CD8-positive, alpha-beta memory T cell (primary cell): ENCODE data around the gene SPRR4. TPM values are rescaled to one million over a fixed set of nuclear protein-coding genes. Genes with fewer than 3 reads are reported as not detected.

Experiments used
- CTCF ChIA-PET: fragments of 350-600 bp; sonication (Branson Sonifier 250); formaldehyde crosslinking; loops from one replicate; lab custom pipeline; 2021; ENCODE audit warnings: antibody characterized with exemption; lab: Charles Lee
- POLR2A ChIA-PET: fragments of 350-600 bp; sonication (Branson Sonifier 250); formaldehyde crosslinking; loops from one replicate; lab custom pipeline; 2021; ENCODE audit warnings: antibody characterized with exemption; lab: Charles Lee
- DNase-seq, 5 donors: peaks; one replicate each; pipeline versions ENCODE4 v3.0.0 to v3.0.0-alpha.2; 2020 to 2022; ENCODE audit warnings: mixed read lengths in 1 of 5
- H3K27ac ChIP-seq: one replicate; pipeline ENCODE4 v1.7.0; 2013; ENCODE audit warnings: low read depth, mild to moderate bottlenecking, low read length, moderate library complexity
- H3K27me3 ChIP-seq: 2 replicates; pipeline ENCODE4 v1.7.0; 2013; ENCODE audit warnings: low read length, mild to moderate bottlenecking; ENCODE audit not compliant: insufficient read depth, poor library complexity, severe bottlenecking
- H3K36me3 ChIP-seq: 2 replicates; pipeline ENCODE4 v1.7.0; 2013; ENCODE audit warnings: mild to moderate bottlenecking, low read length, moderate library complexity; ENCODE audit not compliant: insufficient read depth
- H3K4me1 ChIP-seq: 2 replicates; pipeline ENCODE4 v1.7.0; 2013; ENCODE audit warnings: mild to moderate bottlenecking, low read length, moderate library complexity; ENCODE audit not compliant: insufficient read depth
- H3K4me3 ChIP-seq: 2 replicates; pipeline ENCODE4 v1.7.0; 2013; ENCODE audit warnings: mild to moderate bottlenecking, low read length
- H3K9me3 ChIP-seq: 2 replicates; pipeline ENCODE4 v1.7.0; 2013; ENCODE audit warnings: mild to moderate bottlenecking, low read length
- H3K27ac Mint-ChIP-seq, 8 donors: one replicate each; pipeline ENCODE4 v1.8.0; 2020 to 2021; ENCODE audit warnings: mixed read lengths in 8 of 8, mild to moderate bottlenecking in 6 of 8, inconsistent platforms in 3 of 8, moderate library complexity in 3 of 8
- H3K27me3 Mint-ChIP-seq, 2 donors: one replicate each; pipeline ENCODE4 v1.8.0; 2020 to 2021; ENCODE audit warnings: mixed read lengths in 2 of 2, mild to moderate bottlenecking in 1 of 2, moderate library complexity in 1 of 2
- H3K36me3 Mint-ChIP-seq, 3 donors: one replicate each; pipeline ENCODE4 v1.8.0; 2020 to 2021; ENCODE audit warnings: mixed read lengths in 3 of 3, inconsistent platforms in 1 of 3, mild to moderate bottlenecking in 1 of 3
- H3K4me1 Mint-ChIP-seq, 3 donors: one replicate each; pipeline ENCODE4 v1.8.0; 2020 to 2021; ENCODE audit warnings: mixed read lengths in 3 of 3, inconsistent platforms in 1 of 3, mild to moderate bottlenecking in 1 of 3
- H3K4me3 Mint-ChIP-seq, 7 donors: one replicate each; pipeline ENCODE4 v1.8.0; 2020 to 2021; ENCODE audit warnings: mixed read lengths in 7 of 7, mild to moderate bottlenecking in 6 of 7, moderate library complexity in 4 of 7, inconsistent platforms in 2 of 7
- H3K9me3 Mint-ChIP-seq, 5 donors: one replicate each; pipeline ENCODE4 v1.8.0; 2020 to 2022; ENCODE audit warnings: mixed read lengths in 5 of 5, mild to moderate bottlenecking in 3 of 5, moderate library complexity in 2 of 5, inconsistent platforms in 1 of 5
- polyA plus RNA-seq: library from polyadenylated mRNA; unstranded; fragments of 300-500 nt; fragmentation: Illumina TruSeq; gene quantifications from one replicate; pipeline ENCODE4 v1.2.3, GENCODE V29; 2021
- total RNA-seq, 2 experiments: library from RNA; stranded (reverse); gene quantifications; one replicate each; pipeline ENCODE4 v1.2.3, GENCODE V29; 2021

Gene SPRR4
- total and polyA plus RNA-seq, 3 experiments from 2014 or later, result not detected

DNA sequence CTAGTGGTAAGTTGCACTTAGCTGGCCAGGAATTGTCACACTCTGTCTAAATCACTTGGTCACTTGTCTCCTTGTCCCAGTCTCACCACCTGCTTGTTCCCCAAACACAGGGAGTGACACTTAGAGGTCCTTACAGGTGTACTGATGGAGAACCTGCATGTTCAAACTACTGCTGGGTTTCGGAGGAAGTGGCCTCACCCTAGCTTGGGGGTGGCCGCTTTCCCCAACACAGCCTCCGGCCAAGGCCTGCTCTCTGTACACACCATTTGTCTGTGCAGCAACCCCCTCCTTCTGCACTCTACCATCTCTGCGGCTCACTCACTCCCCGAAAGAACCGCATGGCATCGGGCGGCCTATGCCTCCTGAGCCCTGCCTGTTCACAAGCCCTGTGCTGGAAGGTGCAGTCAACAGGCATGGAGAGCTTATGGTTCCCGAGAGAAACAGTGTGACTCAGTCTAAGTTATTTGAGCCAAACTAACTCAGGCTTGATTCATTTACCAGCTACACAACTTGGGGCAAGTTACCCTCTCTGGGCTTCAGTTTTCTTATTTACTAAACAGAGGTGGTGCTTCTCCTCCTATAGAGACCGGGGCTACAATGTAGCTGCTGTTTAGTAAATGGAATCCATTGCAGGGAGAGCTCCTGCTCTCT, 10.5 kb upstream of the SPRR4 start:
- Mint-ChIP-seq H3K27ac (no peak overlapping the region), H3K4me3 (no peak overlapping the region), H3K27me3 (peaks cover 1 to 18% of the 10 kb centered on the region in 2 donors), H3K36me3 (no peaks in the 10 kb centered on the region), H3K4me1 (no peaks in the 10 kb centered on the region), H3K9me3 (no peaks in the 10 kb centered on the region)
- H3K36me3 ChIP-seq, result no peaks in the 10 kb centered on the region
- H3K4me3 ChIP-seq, result no peak overlapping the region
- no peaks in the 10 kb centered on the region for H3K4me1 ChIP-seq
- ChIA-PET POLR2A (no interaction called here), CTCF (no interaction called here)
- peaks cover 5% of the 10 kb centered on the region for H3K27me3 ChIP-seq
- H3K27ac ChIP-seq, result no peak overlapping the region
- DNase-seq, result no peak
- no peaks in the 10 kb centered on the region for H3K9me3 ChIP-seq

DNA sequence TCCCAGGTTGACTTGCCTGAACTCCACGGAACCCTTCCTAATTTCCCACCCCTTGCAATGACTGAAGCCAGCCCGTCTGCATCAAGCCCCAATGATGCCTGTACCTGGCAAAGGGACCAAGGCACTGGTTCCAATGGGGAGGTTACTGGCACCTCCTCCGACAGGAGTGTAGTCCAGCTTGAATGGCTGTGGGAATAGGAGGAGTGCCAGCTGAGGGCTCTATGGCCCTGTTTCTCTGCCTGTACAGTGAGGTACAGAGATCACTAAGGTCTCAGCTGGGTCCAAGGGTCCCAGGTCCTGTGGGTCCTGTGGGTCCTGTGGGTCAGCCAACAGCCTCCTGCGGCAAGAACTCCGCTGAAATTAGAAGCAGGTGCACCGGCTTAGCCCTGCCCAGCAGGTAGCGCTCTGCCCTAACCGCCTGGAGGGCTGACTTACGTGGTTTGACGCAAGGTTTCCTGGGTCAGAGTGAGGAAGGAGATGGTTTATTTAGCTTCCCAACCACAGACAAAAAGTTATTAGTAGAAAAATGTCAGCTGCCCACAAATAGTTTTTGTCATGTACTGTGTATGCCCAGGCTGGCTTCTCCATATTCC, 9.9 kb upstream of the SPRR4 start:
- ChIA-PET CTCF (no interaction called here), POLR2A (no interaction called here)
- Histone ChIP-seq H3K4me1 (no peaks in the 10 kb centered on the region), H3K4me3 (no peak overlapping the region), H3K9me3 (no peaks in the 10 kb centered on the region), H3K27me3 (peaks cover 5% of the 10 kb centered on the region), H3K27ac (no peak overlapping the region), H3K36me3 (no peaks in the 10 kb centered on the region)
- DNase-seq, result no peak
- Mint-ChIP-seq H3K27me3 (peaks cover 1 to 24% of the 10 kb centered on the region in 2 donors), H3K4me3 (no peak overlapping the region), H3K36me3 (no peaks in the 10 kb centered on the region), H3K27ac (no peak overlapping the region), H3K4me1 (no peaks in the 10 kb centered on the region), H3K9me3 (no peaks in the 10 kb centered on the region)

DNA sequence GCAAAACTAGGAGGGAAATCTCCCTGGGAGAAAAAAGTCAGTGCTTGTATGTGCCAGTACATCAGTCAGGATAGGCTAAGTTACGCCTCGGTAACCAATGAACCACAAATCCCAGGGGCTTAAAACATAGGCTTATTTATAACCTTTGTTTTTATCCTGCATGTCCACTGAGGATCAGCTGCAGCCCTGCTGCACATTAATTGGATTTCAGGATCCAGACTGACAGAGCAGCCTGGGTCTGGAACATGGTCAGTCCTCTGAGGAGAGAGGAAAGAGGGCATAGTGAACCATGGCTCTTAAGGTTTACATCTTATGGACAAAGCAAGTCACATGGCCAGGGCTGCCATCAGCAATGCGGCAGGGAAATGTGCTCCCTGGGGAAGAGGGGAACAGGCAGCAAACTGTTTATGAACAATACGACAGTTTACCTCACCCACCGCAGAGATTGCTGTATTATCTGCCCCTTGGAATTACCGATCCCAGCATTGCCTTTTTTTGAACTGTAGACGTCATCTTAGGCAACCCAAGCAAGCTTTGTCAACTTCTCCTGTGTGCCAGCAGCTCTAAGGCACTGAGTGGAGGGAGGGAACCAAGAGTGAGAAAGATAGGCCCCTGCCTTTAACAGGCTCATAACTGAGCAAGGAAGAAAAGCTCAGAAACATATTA, 9.1 kb upstream of the SPRR4 start:
- Histone ChIP-seq H3K4me3 (no peak overlapping the region), H3K27me3 (peaks cover 5% of the 10 kb centered on the region), H3K4me1 (no peaks in the 10 kb centered on the region), H3K27ac (no peak overlapping the region), H3K36me3 (no peaks in the 10 kb centered on the region), H3K9me3 (no peaks in the 10 kb centered on the region)
- no peaks in the 10 kb centered on the region for H3K36me3 Mint-ChIP-seq
- H3K27ac Mint-ChIP-seq, result no peak overlapping the region
- H3K4me1 Mint-ChIP-seq, result no peaks in the 10 kb centered on the region
- ChIA-PET POLR2A (no interaction called here), CTCF (no interaction called here)
- no peaks in the 10 kb centered on the region for H3K9me3 Mint-ChIP-seq
- DNase-seq, result no peak
- H3K27me3 Mint-ChIP-seq, result peaks cover 1 to 31% of the 10 kb centered on the region in 2 donors
- H3K4me3 Mint-ChIP-seq, result no peak overlapping the region

DNA sequence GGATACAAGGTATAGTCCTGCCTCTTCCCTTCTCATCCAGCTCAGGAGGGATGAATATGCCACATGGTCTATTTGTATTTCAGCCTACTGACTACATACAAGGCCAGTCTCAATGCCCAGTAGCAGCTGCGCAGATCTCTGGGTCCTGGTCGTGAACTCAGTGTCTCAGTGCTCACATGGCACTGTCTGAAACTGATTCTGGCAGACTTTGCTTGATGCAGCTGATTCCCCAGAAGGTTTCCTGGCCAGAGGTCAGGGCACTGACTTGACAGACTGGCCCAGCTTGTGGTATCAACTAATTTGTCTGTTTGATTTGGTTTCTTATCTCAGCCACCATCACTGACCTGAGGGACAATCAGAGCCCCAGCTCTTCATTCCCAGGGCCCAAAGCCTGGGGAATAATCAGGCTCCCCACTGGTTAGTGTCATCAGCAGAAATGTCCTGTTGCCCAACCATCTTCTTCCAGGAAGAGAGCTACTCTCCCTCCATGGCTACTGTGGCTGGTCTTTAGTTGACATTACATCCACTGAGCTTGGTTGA, 7.5 kb upstream of the SPRR4 start:
- H3K36me3 ChIP-seq, result no peaks in the 10 kb centered on the region
- H3K27me3 ChIP-seq, result peaks cover 5% of the 10 kb centered on the region
- H3K27me3 Mint-ChIP-seq, result peaks cover 1 to 36% of the 10 kb centered on the region in 2 donors
- no peak overlapping the region for H3K27ac Mint-ChIP-seq
- H3K4me1 Mint-ChIP-seq, result no peaks in the 10 kb centered on the region
- H3K36me3 Mint-ChIP-seq, result no peaks in the 10 kb centered on the region
- no peak overlapping the region for H3K4me3 Mint-ChIP-seq
- H3K9me3 ChIP-seq, result no peaks in the 10 kb centered on the region
- H3K4me1 ChIP-seq, result no peaks in the 10 kb centered on the region
- POLR2A ChIA-PET, result no interaction called here
- DNase-seq, result no peak
- CTCF ChIA-PET, result no interaction called here
- H3K27ac ChIP-seq, result no peak overlapping the region
- no peaks in the 10 kb centered on the region for H3K9me3 Mint-ChIP-seq
- H3K4me3 ChIP-seq, result no peak overlapping the region

DNA sequence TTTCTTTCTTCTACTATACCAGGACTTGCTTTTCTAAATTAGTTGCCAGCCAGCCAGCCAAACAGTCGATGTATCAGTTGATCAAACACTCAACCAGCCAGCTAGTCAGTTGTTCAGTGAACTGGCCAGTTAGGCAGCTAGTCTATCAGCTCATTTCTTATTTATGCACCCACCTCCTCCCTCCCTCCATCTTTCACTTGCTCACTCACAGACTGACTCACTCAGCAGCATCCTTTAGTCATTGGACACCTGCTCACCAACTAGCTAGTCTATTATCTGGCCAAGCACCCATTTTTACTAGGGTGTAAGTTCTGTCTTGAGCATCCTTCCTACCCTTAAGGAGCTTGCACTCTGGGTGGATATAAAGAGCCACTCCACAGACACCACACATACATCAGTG, 5.9 kb upstream of the SPRR4 start:
- no peak overlapping the region for H3K27ac Mint-ChIP-seq
- CTCF ChIA-PET, result no interaction called here
- Histone ChIP-seq H3K27ac (no peak overlapping the region), H3K27me3 (peaks cover 5% of the 10 kb centered on the region), H3K4me3 (no peak overlapping the region), H3K9me3 (no peaks in the 10 kb centered on the region), H3K4me1 (no peaks in the 10 kb centered on the region), H3K36me3 (no peaks in the 10 kb centered on the region)
- no peak overlapping the region for H3K4me3 Mint-ChIP-seq
- peaks cover 1 to 39% of the 10 kb centered on the region in 2 donors for H3K27me3 Mint-ChIP-seq
- DNase-seq, result no peak
- no peaks in the 10 kb centered on the region for H3K36me3 Mint-ChIP-seq
- H3K9me3 Mint-ChIP-seq, result no peaks in the 10 kb centered on the region
- H3K4me1 Mint-ChIP-seq, result no peaks in the 10 kb centered on the region
- POLR2A ChIA-PET, result no interaction called here

DNA sequence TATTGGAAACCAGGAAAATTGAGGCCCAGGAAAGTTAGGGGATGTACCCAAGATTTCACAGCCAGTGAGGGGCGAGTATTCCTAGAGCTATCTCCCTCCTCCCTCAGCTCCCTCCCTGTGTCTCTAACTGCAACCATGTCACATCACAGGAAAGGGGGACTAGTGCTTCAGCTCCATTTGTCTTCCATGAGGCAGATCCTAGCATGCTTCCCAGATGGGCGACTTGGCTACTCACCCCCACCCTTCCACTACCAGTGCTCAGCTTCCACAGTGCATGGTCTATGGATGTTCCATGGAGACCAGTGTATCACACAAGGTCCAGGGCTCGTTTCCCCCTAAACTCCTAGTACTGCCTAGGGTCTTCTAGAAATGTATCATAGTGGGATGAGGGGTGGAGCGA, 4.6 kb upstream of the SPRR4 start:
- Histone ChIP-seq H3K9me3 (no peaks in the 10 kb centered on the region), H3K36me3 (no peaks in the 10 kb centered on the region), H3K27ac (no peak overlapping the region), H3K4me1 (no peaks in the 10 kb centered on the region), H3K27me3 (no peaks in the 10 kb centered on the region), H3K4me3 (no peak overlapping the region)
- CTCF ChIA-PET, result no interaction called here
- Mint-ChIP-seq H3K4me3 (no peak overlapping the region), H3K4me1 (no peaks in the 10 kb centered on the region), H3K27ac (no peak overlapping the region), H3K9me3 (no peaks in the 10 kb centered on the region), H3K36me3 (no peaks in the 10 kb centered on the region), H3K27me3 (peaks cover 1 to 39% of the 10 kb centered on the region in 2 donors)
- DNase-seq, result no peak
- POLR2A ChIA-PET, result no interaction called here

DNA sequence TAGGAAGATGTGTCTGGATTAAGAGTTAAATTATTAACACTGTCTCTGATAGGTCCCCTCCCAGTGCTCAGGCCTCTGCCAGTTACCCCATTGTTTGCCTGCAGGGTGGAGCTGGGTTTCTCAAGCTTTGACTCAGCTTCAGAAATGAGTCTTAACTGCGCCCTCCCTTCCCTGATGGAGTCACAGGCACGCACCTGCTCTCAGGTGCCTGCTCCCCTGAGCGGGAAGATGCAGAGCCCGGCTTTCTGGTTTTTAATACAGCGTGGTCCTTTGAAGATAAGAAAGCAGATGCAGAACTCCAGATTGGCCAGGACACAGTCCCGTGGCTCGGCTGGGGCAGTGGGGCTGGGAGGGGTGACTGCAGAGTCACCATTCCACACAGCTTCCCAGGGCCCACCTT, 3.2 kb upstream of the SPRR4 start:
- Mint-ChIP-seq H3K27me3 (peaks cover 1 to 42% of the 10 kb centered on the region in 2 donors), H3K36me3 (no peaks in the 10 kb centered on the region), H3K27ac (no peak overlapping the region), H3K9me3 (no peaks in the 10 kb centered on the region), H3K4me3 (no peak overlapping the region), H3K4me1 (no peaks in the 10 kb centered on the region)
- CTCF ChIA-PET, result no interaction called here
- no peaks in the 10 kb centered on the region for H3K36me3 ChIP-seq
- H3K4me1 ChIP-seq, result no peaks in the 10 kb centered on the region
- no peak overlapping the region for H3K27ac ChIP-seq
- no peaks in the 10 kb centered on the region for H3K9me3 ChIP-seq
- no peak overlapping the region for H3K4me3 ChIP-seq
- no peak for DNase-seq
- H3K27me3 ChIP-seq, result no peaks in the 10 kb centered on the region
- POLR2A ChIA-PET, result no interaction called here

DNA sequence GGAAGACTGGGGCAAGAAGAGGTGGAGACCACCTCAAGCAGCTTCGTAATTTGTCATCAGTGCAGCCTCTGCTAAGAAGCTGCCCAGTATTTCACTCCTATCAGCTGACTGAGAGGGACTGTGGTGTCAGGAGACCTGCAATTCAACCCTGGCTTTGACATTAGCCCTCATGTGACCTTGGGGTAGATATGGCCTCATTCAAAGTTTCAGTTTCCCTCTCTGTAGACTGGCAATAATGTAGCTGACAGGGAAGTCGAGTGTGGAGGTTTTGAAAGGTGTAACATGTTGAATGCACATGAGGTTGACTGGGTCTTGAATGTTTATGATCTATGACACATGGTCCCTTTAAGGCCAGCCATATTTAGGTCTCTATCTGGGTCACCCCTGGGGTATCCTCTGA, 2.2 kb upstream of the SPRR4 start:
- Mint-ChIP-seq H3K4me3 (no peak overlapping the region), H3K27me3 (peaks cover 2 to 43% of the 10 kb centered on the region in 2 donors), H3K4me1 (no peaks in the 10 kb centered on the region), H3K27ac (no peak overlapping the region), H3K36me3 (no peaks in the 10 kb centered on the region), H3K9me3 (no peaks in the 10 kb centered on the region)
- no peak for DNase-seq
- ChIA-PET POLR2A (no interaction called here), CTCF (no interaction called here)
- Histone ChIP-seq H3K4me3 (no peak overlapping the region), H3K9me3 (no peaks in the 10 kb centered on the region), H3K36me3 (no peaks in the 10 kb centered on the region), H3K4me1 (no peaks in the 10 kb centered on the region), H3K27ac (no peak overlapping the region), H3K27me3 (no peaks in the 10 kb centered on the region)
